Tibial nerve (tissue), 4 donors: ENCODE data around the gene SLX9. TPM values are rescaled to one million over a fixed set of nuclear protein-coding genes. Genes with fewer than 3 reads are reported as not detected.

ENCODE experiments used
- DNase-seq, 2 donors: peaks; one replicate each; pipeline ENCODE4 v3.0.0-alpha.2; 2019; ENCODE audit warnings: low spot score in 2 of 2
- H3K27ac ChIP-seq, 4 donors: fragments of 200-600 bp; sonication (generic) in 3 of 4; one replicate each; pipeline ENCODE4 v1.5.1; 2017 to 2019; ENCODE audit warnings: mild to moderate bottlenecking in 1 of 4
- H3K27me3 ChIP-seq, 2 donors: fragments of 200-600 bp; sonication (generic) in 1 of 2; one replicate each; pipeline versions ENCODE4 v1.5.1 to v1.6.0; 2017 to 2019
- H3K36me3 ChIP-seq, 3 donors: fragments of 200-600 bp; sonication (generic); one replicate each; pipeline ENCODE4 v1.5.1; 2018 to 2019
- H3K4me1 ChIP-seq, 4 donors: fragments of 200-600 bp; sonication (generic) in 3 of 4; one replicate each; pipeline ENCODE4 v1.5.1; 2017 to 2019
- H3K4me3 ChIP-seq, 4 donors: fragments of 200-600 bp; sonication (generic) in 3 of 4; one replicate each; pipeline ENCODE4 v1.5.1; 2017 to 2019; ENCODE audit warnings: mild to moderate bottlenecking in 1 of 4, moderate library complexity in 1 of 4
- H3K9me3 ChIP-seq, 4 donors: fragments of 200-600 bp; sonication (generic) in 3 of 4; one replicate each; pipeline ENCODE4 v1.5.1; 2017 to 2019
- EP300 ChIP-seq, 2 donors: sonication (generic); formaldehyde crosslinking; IDR thresholded peaks; one replicate each; pipeline ENCODE4 v1.6.1; 2017; ENCODE audit warnings: antibody characterized with exemption in 2 of 2, mild to moderate bottlenecking in 1 of 2
- POLR2A ChIP-seq, 2 donors: fragments of 450-650 bp; IDR thresholded peaks; one replicate each; pipeline ENCODE4 v1.6.1; 2017; ENCODE audit warnings: antibody characterized with exemption in 2 of 2, mild to moderate bottlenecking in 2 of 2, moderate library complexity in 2 of 2
- WGBS, 2 donors: methylation state at CpG; one replicate each; pipeline ENCODE4 v1.1.5; 2018; 5-methylcytosine and 5-hydroxymethylcytosine counted together
- total RNA-seq, 4 donors: library from RNA; depleted of rRNA; stranded (reverse); fragments of >200 nt; gene quantifications; one replicate each; pipeline ENCODE4 v1.1.0, GENCODE V29; 2016
- TF ChIP-seq, protein P1 (sequence below), 5 experiments: fragments of 200-600 bp in 3 of 5; fragments of 450-650 bp in 2 of 5; sonication (generic) in 3 of 5; IDR thresholded peaks; one replicate each; pipeline ENCODE4 v1.5.1; 2016 to 2019; ENCODE audit warnings: antibody characterized with exemption in 5 of 5, mild to moderate bottlenecking in 3 of 5, moderate library complexity in 2 of 5

Gene SLX9
- total RNA-seq, 4 donors from 2014 or later = 3.7 to 19.8 (median 13.3) TPM

DNA sequence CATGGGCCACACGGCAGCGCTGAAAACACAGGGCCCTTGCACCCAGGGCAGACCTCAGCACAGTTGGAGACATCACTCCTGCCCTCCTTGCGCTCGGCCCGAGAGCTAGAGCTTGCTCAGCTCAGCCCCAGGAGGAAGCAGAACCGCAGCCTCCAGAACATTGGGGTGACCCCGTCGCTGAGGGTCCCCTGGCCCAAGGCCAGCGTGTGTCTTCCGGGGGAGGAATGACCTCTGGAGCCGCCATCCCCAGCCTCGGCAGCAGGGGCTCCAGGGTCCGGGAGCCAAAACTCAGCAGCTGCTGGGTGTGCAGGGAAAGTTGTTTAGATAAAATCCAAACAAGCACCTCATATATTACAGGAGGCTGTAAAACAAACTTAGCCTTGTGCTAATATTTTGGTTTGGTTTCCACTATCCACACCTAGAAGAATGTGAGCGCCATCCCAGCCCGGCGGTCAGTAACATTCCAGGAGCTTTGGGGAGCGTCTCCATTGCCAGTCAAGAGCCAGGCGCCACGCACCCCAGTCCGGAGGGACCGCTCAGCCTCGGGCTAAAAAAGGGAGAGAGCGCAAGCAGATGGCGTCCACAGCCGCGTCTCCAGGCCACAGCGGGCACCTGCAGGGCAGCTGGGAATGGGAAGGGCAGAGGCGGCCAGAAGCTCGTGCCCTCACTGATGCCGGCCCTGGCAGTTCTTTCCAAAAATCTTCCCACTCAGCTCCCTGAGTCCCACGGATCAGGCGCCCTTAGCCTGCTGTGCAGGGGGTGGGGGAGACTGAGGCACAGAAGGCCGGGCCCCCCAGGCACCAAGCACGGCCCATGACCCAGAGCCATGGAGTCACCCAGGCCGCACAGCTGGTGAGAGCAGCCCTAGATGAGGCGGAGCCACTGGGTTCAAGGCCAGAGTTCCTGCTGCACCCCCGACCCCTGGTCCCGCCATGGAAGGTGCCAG is 52.0 kb downstream of the SLX9 start:
- H3K4me3 ChIP-seq = no peak overlapping the region
- H3K4me1 ChIP-seq = peaks cover 0 to 34% (median 11%) of the 10 kb centered on the region in 4 donors
- H3K27ac ChIP-seq = no peak overlapping the region
- WGBS, 2 donors = 54 to 59% methylated on average over 28 to 29 of the region's 38 CpGs
- H3K27me3 ChIP-seq = no peaks in the 10 kb centered on the region
- H3K9me3 ChIP-seq = no peaks in the 10 kb centered on the region
- DNase-seq = no peak
- no peak for TF ChIP-seq POLR2A (IDR thresholded peaks at IDR 0.05)
- TF ChIP-seq, protein P1, sequence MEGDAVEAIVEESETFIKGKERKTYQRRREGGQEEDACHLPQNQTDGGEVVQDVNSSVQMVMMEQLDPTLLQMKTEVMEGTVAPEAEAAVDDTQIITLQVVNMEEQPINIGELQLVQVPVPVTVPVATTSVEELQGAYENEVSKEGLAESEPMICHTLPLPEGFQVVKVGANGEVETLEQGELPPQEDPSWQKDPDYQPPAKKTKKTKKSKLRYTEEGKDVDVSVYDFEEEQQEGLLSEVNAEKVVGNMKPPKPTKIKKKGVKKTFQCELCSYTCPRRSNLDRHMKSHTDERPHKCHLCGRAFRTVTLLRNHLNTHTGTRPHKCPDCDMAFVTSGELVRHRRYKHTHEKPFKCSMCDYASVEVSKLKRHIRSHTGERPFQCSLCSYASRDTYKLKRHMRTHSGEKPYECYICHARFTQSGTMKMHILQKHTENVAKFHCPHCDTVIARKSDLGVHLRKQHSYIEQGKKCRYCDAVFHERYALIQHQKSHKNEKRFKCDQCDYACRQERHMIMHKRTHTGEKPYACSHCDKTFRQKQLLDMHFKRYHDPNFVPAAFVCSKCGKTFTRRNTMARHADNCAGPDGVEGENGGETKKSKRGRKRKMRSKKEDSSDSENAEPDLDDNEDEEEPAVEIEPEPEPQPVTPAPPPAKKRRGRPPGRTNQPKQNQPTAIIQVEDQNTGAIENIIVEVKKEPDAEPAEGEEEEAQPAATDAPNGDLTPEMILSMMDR (IDR thresholded peaks at IDR 0.05) = no peak
- TF ChIP-seq EP300 (IDR thresholded peaks at IDR 0.05) = no peak
- no peaks in the 10 kb centered on the region for H3K36me3 ChIP-seq

DNA sequence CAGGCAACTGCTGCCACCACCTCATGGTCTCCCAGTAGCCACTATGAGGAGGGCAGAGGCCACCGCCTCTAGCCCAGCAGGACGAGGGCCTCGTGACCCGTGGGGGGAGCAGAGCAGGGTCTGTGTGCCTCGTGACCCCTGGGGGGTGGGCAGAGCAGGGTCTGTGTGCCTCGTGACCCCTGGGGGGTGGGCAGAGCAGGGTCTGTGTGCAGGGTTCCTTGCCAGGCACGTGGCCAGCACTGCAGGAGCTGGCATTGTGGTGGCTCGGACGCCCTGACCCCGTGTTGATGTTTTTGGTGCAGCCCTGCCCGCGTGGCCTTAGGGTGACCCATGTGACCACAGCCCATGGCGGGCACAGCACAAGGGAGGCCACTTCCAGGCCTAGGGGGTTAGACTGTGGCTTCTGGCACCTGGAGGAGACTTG is 52.8 kb downstream of the SLX9 start:
- TF ChIP-seq POLR2A (IDR thresholded peaks at IDR 0.05) (no peak), EP300 (IDR thresholded peaks at IDR 0.05) (no peak)
- TF ChIP-seq, protein P1 (IDR thresholded peaks at IDR 0.05) = no peak
- Histone ChIP-seq H3K27ac (no peak overlapping the region), H3K4me1 (peaks cover 0 to 34% (median 11%) of the 10 kb centered on the region in 4 donors), H3K4me3 (no peak overlapping the region), H3K27me3 (no peaks in the 10 kb centered on the region), H3K9me3 (no peaks in the 10 kb centered on the region), H3K36me3 (no peaks in the 10 kb centered on the region)
- 78 to 89% methylated on average over 7 to 9 of the region's 13 CpGs for WGBS, 2 donors
- DNase-seq = no peak

DNA sequence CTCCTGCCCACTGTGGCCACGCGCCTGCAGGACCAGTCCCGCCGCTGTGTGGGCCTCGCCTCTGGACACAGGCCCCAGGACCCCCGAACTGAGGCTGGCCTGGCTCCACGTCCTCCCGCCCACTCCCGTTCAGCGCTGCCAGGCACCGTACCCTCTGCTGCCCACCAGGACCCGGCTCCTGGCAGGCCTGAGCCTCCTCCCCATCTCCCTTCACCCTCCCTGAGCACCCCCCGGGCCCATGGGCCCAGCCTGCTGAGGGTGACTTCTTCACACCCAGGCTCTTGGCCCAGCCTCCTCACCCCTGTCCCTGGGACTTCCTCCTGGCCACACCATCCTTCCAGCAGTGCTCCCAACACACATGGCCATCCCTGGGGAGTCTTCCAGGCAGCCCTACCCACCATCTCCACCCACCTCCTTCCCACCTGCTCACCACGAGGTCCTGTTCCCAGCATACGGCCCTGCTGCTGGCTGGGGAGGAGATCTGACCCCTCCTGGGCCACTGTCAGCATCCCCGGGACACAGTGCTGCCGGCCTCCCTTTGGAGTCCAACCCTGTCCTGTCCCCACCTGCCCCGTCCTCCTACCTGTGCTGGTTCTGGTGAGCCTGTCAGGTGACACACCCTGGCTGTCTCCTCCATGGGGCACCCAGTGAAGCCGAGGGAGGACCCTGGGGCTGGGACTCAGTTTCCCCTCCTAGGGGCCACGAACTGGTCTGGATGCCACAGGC is 53.7 kb downstream of the SLX9 start:
- no peak overlapping the region for H3K4me3 ChIP-seq
- H3K27ac ChIP-seq = no peak overlapping the region
- no peaks in the 10 kb centered on the region for H3K9me3 ChIP-seq
- no peak for DNase-seq
- 84 to 87% methylated on average over 18 to 20 of the region's 20 CpGs for WGBS, 2 donors
- H3K27me3 ChIP-seq = no peaks in the 10 kb centered on the region
- TF ChIP-seq, protein P1 (IDR thresholded peaks at IDR 0.05) = no peak
- TF ChIP-seq POLR2A (IDR thresholded peaks at IDR 0.05) (no peak), EP300 (IDR thresholded peaks at IDR 0.05) (no peak)
- peaks cover 0 to 34% (median 11%) of the 10 kb centered on the region in 4 donors for H3K4me1 ChIP-seq
- no peaks in the 10 kb centered on the region for H3K36me3 ChIP-seq

DNA sequence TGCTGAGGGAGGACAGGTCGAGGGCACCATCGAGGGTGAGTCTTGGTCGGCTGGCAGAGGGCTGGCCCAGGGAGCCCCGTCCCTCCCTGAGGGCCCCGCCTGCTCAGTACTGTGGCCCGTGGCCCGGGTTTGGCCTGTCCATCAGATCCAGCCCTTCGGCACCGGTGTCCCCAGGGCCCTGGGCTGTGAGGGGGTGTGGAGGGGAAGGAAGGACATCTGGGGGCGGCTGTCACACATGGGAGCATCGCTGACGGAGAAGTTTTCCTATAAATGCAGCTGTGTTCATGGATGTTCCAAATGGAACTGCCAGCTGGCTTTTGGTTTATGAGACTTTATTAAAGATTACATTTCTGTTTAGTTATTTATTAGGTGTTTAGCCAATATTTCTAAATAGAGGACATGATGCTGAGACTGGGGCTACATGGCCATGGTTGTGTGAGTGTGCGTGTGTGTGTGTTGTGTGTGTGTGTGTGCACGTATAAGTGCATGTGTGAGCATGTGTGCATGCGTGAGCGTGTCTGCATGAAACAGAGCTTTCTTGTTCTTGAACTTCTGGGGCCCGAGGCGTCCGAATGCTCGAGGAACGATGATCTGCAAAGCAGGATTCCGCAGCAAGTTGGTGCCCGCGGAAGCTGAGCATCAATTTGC is 54.3 kb downstream of the SLX9 start:
- no peaks in the 10 kb centered on the region for H3K9me3 ChIP-seq
- DNase-seq = no peak
- no peak overlapping the region for H3K4me3 ChIP-seq
- H3K27me3 ChIP-seq = no peaks in the 10 kb centered on the region
- H3K36me3 ChIP-seq = no peaks in the 10 kb centered on the region
- WGBS, 2 donors = 59 to 61% methylated on average over 21 of the region's 24 CpGs
- peaks cover 0 to 34% (median 11%) of the 10 kb centered on the region in 4 donors for H3K4me1 ChIP-seq
- TF ChIP-seq POLR2A (IDR thresholded peaks at IDR 0.05) (no peak), EP300 (IDR thresholded peaks at IDR 0.05) (no peak)
- TF ChIP-seq, protein P1 (IDR thresholded peaks at IDR 0.05) = no peak
- H3K27ac ChIP-seq = peak overlapping the region in 1 of 4 donors; percentile 28
